ENCODE results near the gene TMEM154.

TMEM154 gene

GRCh38 chr4:152727784-152728183 is 48.0 kb upstream of the TMEM154 start:
- Histone ChIP-seq H2AFZ (ENCODE audit: low read length) (no peak overlapping the region), H3K9me2 (ENCODE audit: low read depth, low read length) (no peaks in the 10 kb centered on the region), H3K4me1 (ENCODE audit: insufficient read depth, low read length, severe bottlenecking) (peaks cover 8% of the 10 kb centered on the region), H3K9me3 (ENCODE audit: low read length) (no peaks in the 10 kb centered on the region), H3K4me2 (ENCODE audit: low read length) (no peak overlapping the region), H3K27ac (ENCODE audit: low read depth, low read length, poor library complexity, severe bottlenecking) (no peak overlapping the region), H3F3A (ENCODE audit: insufficient read depth, low read length) (no peaks in the 10 kb centered on the region), H3K4me3 (ENCODE audit: low read depth, low read length, poor library complexity, severe bottlenecking) (no peak overlapping the region), H3K27me3 (ENCODE audit: insufficient read depth, low read length) (no peaks in the 10 kb centered on the region), H3K36me3 (ENCODE audit: insufficient read depth, low read length) (no peaks in the 10 kb centered on the region; the same call in 1 of the 2 replicates), H4K20me1 (ENCODE audit: insufficient read depth, low read length) (no peaks in the 10 kb centered on the region), H3K9ac (ENCODE audit: low read length) (no peak overlapping the region), H3K79me2 (ENCODE audit: insufficient read depth, low read length) (no peaks in the 10 kb centered on the region)
- TF ChIP-seq CTCF (IDR thresholded peaks at IDR 0.05; ENCODE audit: low read length) (no peak), EZH2 (IDR thresholded peaks at IDR 0.05; ENCODE audit: borderline replicate concordance, low read length) (no peak)

GRCh38 chr4:152724494-152724893 is 44.7 kb upstream of the TMEM154 start:
- Histone ChIP-seq H3K9me3 (ENCODE audit: low read length) (no peaks in the 10 kb centered on the region), H3K4me3 (ENCODE audit: low read depth, low read length, poor library complexity, severe bottlenecking) (no peak overlapping the region), H3K36me3 (ENCODE audit: insufficient read depth, low read length) (no peaks in the 10 kb centered on the region; the same call in 1 of the 2 replicates), H3K4me2 (ENCODE audit: low read length) (no peak overlapping the region), H3F3A (ENCODE audit: insufficient read depth, low read length) (no peaks in the 10 kb centered on the region), H3K27me3 (ENCODE audit: insufficient read depth, low read length) (no peaks in the 10 kb centered on the region), H4K20me1 (ENCODE audit: insufficient read depth, low read length) (no peaks in the 10 kb centered on the region), H3K9ac (ENCODE audit: low read length) (no peak overlapping the region), H3K9me2 (ENCODE audit: low read depth, low read length) (no peaks in the 10 kb centered on the region), H3K79me2 (ENCODE audit: insufficient read depth, low read length) (no peaks in the 10 kb centered on the region), H3K27ac (ENCODE audit: low read depth, low read length, poor library complexity, severe bottlenecking) (no peak overlapping the region), H3K4me1 (ENCODE audit: insufficient read depth, low read length, severe bottlenecking) (peaks cover 8% of the 10 kb centered on the region), H2AFZ (ENCODE audit: low read length) (no peak overlapping the region)
- no peak for TF ChIP-seq EZH2 (IDR thresholded peaks at IDR 0.05; ENCODE audit: borderline replicate concordance, low read length)
- TF ChIP-seq CTCF (IDR thresholded peaks at IDR 0.05; ENCODE audit: low read length): no peak

GRCh38 chr4:152723236-152723635 is 43.4 kb upstream of the TMEM154 start:
- Histone ChIP-seq H2AFZ (ENCODE audit: low read length) (no peak overlapping the region), H3K27me3 (ENCODE audit: insufficient read depth, low read length) (no peaks in the 10 kb centered on the region), H3K4me3 (ENCODE audit: low read depth, low read length, poor library complexity, severe bottlenecking) (no peak overlapping the region), H3F3A (ENCODE audit: insufficient read depth, low read length) (no peaks in the 10 kb centered on the region), H3K79me2 (ENCODE audit: insufficient read depth, low read length) (no peaks in the 10 kb centered on the region), H3K4me2 (ENCODE audit: low read length) (no peak overlapping the region), H3K36me3 (ENCODE audit: insufficient read depth, low read length) (no peaks in the 10 kb centered on the region; the same call in 1 of the 2 replicates), H3K9ac (ENCODE audit: low read length) (no peak overlapping the region), H4K20me1 (ENCODE audit: insufficient read depth, low read length) (no peaks in the 10 kb centered on the region), H3K4me1 (ENCODE audit: insufficient read depth, low read length, severe bottlenecking) (peaks cover 2% of the 10 kb centered on the region), H3K27ac (ENCODE audit: low read depth, low read length, poor library complexity, severe bottlenecking) (no peak overlapping the region), H3K9me3 (ENCODE audit: low read length) (no peaks in the 10 kb centered on the region), H3K9me2 (ENCODE audit: low read depth, low read length) (no peaks in the 10 kb centered on the region)
- no peak for TF ChIP-seq EZH2 (IDR thresholded peaks at IDR 0.05; ENCODE audit: borderline replicate concordance, low read length)
- no peak for TF ChIP-seq CTCF (IDR thresholded peaks at IDR 0.05; ENCODE audit: low read length)

Measured in OCI-LY1 (cell line).